ENCODE results near the gene CRADD.

Gene CRADD

GRCh38 chr12:93824514-93825500 is 147.6 kb downstream of the CRADD start:
- no peak overlapping the region for H3K4me3 ChIP-seq (ENCODE audit: low read depth, low read length)
- TF ChIP-seq, protein P1, sequence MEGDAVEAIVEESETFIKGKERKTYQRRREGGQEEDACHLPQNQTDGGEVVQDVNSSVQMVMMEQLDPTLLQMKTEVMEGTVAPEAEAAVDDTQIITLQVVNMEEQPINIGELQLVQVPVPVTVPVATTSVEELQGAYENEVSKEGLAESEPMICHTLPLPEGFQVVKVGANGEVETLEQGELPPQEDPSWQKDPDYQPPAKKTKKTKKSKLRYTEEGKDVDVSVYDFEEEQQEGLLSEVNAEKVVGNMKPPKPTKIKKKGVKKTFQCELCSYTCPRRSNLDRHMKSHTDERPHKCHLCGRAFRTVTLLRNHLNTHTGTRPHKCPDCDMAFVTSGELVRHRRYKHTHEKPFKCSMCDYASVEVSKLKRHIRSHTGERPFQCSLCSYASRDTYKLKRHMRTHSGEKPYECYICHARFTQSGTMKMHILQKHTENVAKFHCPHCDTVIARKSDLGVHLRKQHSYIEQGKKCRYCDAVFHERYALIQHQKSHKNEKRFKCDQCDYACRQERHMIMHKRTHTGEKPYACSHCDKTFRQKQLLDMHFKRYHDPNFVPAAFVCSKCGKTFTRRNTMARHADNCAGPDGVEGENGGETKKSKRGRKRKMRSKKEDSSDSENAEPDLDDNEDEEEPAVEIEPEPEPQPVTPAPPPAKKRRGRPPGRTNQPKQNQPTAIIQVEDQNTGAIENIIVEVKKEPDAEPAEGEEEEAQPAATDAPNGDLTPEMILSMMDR (IDR thresholded peaks at IDR 0.05; ENCODE audit: low read depth, low read length, missing control alignments), result no peak
- in situ Hi-C loops (cut with HindIII; ENCODE audit: low sequenced_read_pairs), result no loop called here
- no peak for DNase-seq (ENCODE audit: low read depth)

- in situ Hi-C loops (cut with HindIII; ENCODE audit: low sequenced_read_pairs), result no loop called here
- H3K4me3 ChIP-seq (ENCODE audit: low read depth, low read length), result no peak overlapping the region
- TF ChIP-seq, protein P1 (IDR thresholded peaks at IDR 0.05; ENCODE audit: low read depth, low read length, missing control alignments), result no peak
- no peak for DNase-seq (ENCODE audit: low read depth)
These were observed 148.3 kb downstream of the CRADD start for GRCh38 chr12:93825501-93825888.

DNA sequence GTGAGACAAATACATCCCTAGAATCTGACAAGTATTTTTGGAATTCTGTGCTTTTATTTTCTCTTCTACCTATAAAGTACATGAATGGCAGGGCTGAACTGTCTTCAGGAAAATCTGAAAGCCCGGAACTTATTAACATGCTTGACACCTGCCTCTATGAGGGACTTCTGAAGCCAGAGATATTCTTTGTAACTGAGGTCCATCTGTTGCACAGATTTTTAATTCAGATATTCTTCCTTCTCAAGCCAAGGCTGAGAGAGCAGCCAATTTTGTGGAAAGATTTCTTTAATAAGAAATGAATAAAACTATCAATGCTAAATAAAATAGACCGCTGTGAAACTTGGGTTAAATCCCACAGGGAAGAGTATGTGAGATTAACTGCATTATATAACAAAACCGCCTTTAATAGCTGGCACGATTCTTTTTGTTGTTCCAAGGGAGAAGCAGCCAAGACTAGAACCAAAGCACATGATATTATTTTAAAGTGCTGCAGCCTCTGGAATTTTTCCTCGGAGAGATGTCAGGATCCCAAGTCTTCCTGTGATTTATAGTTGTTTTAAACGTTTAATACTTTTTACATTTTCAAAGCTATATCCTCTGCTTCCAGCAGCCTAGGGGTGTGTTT is 148.9 kb downstream of the CRADD start:
- TF ChIP-seq, protein P1 (IDR thresholded peaks at IDR 0.05; ENCODE audit: low read depth, low read length, missing control alignments), result no peak
- in situ Hi-C loops (cut with HindIII; ENCODE audit: low sequenced_read_pairs), result no loop called here
- no peak overlapping the region for H3K4me3 ChIP-seq (ENCODE audit: low read depth, low read length)
- DNase-seq (ENCODE audit: low read depth), result peak; percentile 74

DNA sequence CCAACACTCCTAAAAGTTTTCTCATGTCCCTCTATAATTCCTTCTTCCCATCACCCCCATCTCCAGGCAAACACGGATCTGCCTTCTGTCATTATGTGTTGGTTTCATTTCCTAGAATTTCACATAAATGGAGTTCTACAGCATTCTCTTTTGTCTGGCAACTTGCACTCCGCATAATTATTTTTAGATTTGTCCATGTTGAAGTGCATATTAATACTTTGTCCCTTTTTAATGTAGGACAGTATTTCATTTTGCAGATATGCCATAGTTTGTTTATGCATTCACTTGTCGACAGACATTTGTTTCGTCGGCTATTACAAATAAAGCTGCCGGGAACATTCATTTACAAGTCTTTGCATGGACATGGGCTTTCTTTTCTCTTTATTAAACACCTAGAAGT is 150.0 kb downstream of the CRADD start:
- TF ChIP-seq, protein P1 (IDR thresholded peaks at IDR 0.05; ENCODE audit: low read depth, low read length, missing control alignments), result no peak
- no peak for DNase-seq (ENCODE audit: low read depth)
- no peak overlapping the region for H3K4me3 ChIP-seq (ENCODE audit: low read depth, low read length)
- in situ Hi-C loops (cut with HindIII; ENCODE audit: low sequenced_read_pairs), result no loop called here

GRCh38 chr12:93827669-93828068 is 150.5 kb downstream of the CRADD start:
- H3K4me3 ChIP-seq (ENCODE audit: low read depth, low read length), result no peak overlapping the region
- in situ Hi-C loops (cut with HindIII; ENCODE audit: low sequenced_read_pairs), result no loop called here
- TF ChIP-seq, protein P1 (IDR thresholded peaks at IDR 0.05; ENCODE audit: low read depth, low read length, missing control alignments), result no peak
- no peak for DNase-seq (ENCODE audit: low read depth)

DNA sequence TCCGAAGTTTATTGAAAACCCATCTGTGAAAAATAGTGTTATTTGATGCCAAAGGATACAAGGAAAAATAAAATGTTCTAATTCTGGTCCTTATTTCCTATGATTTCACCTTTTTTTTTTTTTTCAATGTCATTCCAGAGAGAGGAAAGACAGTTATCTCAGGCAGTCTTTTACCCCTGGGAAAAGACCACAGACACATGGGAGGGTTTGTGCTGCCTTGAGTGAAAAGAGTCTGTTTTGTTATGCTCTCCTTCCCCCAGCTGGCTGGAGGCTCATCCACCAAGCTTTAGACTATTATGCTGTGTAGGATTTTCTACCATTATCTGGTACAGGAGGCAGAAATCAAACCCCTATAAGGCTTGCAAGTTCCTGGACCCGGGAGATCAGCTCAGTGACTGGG is 151.8 kb downstream of the CRADD start:
- DNase-seq (ENCODE audit: low read depth), result no peak
- TF ChIP-seq, protein P1 (IDR thresholded peaks at IDR 0.05; ENCODE audit: low read depth, low read length, missing control alignments), result no peak
- in situ Hi-C loops (cut with HindIII; ENCODE audit: low sequenced_read_pairs), result no loop called here
- no peak overlapping the region for H3K4me3 ChIP-seq (ENCODE audit: low read depth, low read length)

All from astrocyte of the cerebellum (primary cell).